Spleen (tissue), 11 donors: ENCODE results near the gene SNAPIN. TPM values are rescaled to one million over a fixed set of nuclear protein-coding genes. Genes with fewer than 3 reads are reported as not detected.

Experiments used
- DNase-seq: peaks from one replicate; pipeline ENCODE4 v3.0.0-alpha.2; 2020
- H3K27ac ChIP-seq, 8 donors: fragments of 200-600 bp; sonication (generic) in 7 of 8; 1 replicate in 4 of 8; 2 replicates in 4 of 8; pipeline versions ENCODE4 v1.5.0 to v1.8.0; 2016 to 2021; ENCODE audit warnings: inconsistent platforms in 4 of 8, mild to moderate bottlenecking in 4 of 8, moderate library complexity in 1 of 8
- H3K27me3 ChIP-seq, 7 donors: fragments of 200-600 bp; sonication (generic) in 6 of 7; replicated peaks in 1 of 7; 1 replicate in 4 of 7; 2 replicates in 3 of 7; pipeline versions ENCODE4 v1.5.0 to v1.8.0; 2016 to 2021; ENCODE audit warnings: inconsistent platforms in 3 of 7, mild to moderate bottlenecking in 1 of 7
- H3K36me3 ChIP-seq, 6 donors: fragments of 200-600 bp; sonication (generic) in 5 of 6; 1 replicate in 4 of 6; 2 replicates in 2 of 6; pipeline versions ENCODE4 v1.5.0 to v1.8.0; 2016 to 2021; ENCODE audit warnings: inconsistent platforms in 2 of 6
- H3K4me1 ChIP-seq, 6 donors: fragments of 200-600 bp; sonication (generic) in 5 of 6; 1 replicate in 3 of 6; 2 replicates in 3 of 6; pipeline versions ENCODE4 v1.5.0 to v1.8.0; 2016 to 2021; ENCODE audit warnings: inconsistent platforms in 3 of 6
- H3K4me3 ChIP-seq, 8 donors: fragments of 200-600 bp; sonication (generic) in 7 of 8; 1 replicate in 4 of 8; 2 replicates in 4 of 8; pipeline versions ENCODE4 v1.5.0 to v1.8.0; 2016 to 2021; ENCODE audit warnings: inconsistent platforms in 4 of 8, mild to moderate bottlenecking in 4 of 8, moderate library complexity in 2 of 8
- H3K9me3 ChIP-seq, 8 donors: fragments of 200-600 bp; sonication (generic) in 7 of 8; 1 replicate in 4 of 8; 2 replicates in 4 of 8; pipeline versions ENCODE4 v1.5.0 to v1.8.0; 2016 to 2021; ENCODE audit warnings: inconsistent platforms in 4 of 8
- POLR2A ChIP-seq, 3 donors: fragments of 450-650 bp; IDR thresholded peaks; one replicate each; pipeline ENCODE4 v1.5.1; 2017; ENCODE audit warnings: antibody characterized with exemption in 3 of 3, mild to moderate bottlenecking in 1 of 3
- POLR2AphosphoS5 ChIP-seq, 3 donors: sonication (generic); formaldehyde crosslinking; IDR thresholded peaks; one replicate each; pipeline ENCODE4 v1.5.1; 2017; ENCODE audit warnings: antibody characterized with exemption in 3 of 3
- WGBS, 5 donors: extraction: QIAGEN DNeasy Blood & Tissue Kit in 3 of 5; methylation state at CpG; one replicate each; pipeline versions ENCODE4 v1.1.5 to v1.1.7; 2013 to 2018; 5-methylcytosine and 5-hydroxymethylcytosine counted together
- intact Hi-C: fragments of 100-400 bp; cut with DNase I; formaldehyde crosslinking; loops from one replicate; pipeline ENCODE4 v1.15.0; 2023; ENCODE audit warnings: low total_unique reads
- polyA plus RNA-seq, 3 donors: library from polyadenylated mRNA; stranded (reverse); fragments of 200-250 nt; gene quantifications; one replicate each; pipeline ENCODE4 v1.2.1, GENCODE V29; 2013
- total RNA-seq, 7 donors: library from RNA; depleted of rRNA in 3 of 7; stranded (reverse); fragments of >200 nt in 3 of 7; fragmentation: NEBNext Ultra II Directional in 4 of 7; extraction: Animal tissue kit (Norgen Biotek cat#: 25700) in 4 of 7; gene quantifications; one replicate each; pipeline versions ENCODE4 v1.1.0 to v1.2.1, GENCODE V29; 2016 to 2021
- TF ChIP-seq, protein P1 (sequence below), 11 experiments: fragments of 200-600 bp in 7 of 11; fragments of 450-650 bp in 4 of 11; sonication (generic) in 4 of 11; IDR thresholded peaks in 8 of 11; conservative IDR thresholded peaks in 3 of 11; 1 replicate in 7 of 11; 2 replicates in 4 of 11; pipeline versions ENCODE4 v1.4.0 to v1.8.0; 2016 to 2021; ENCODE audit warnings: antibody characterized with exemption in 11 of 11, inconsistent platforms in 4 of 11, mild to moderate bottlenecking in 1 of 11
- donor health status: healthy with polysubstance abuse.
- donor health status: DM: no; HTN: no; CAD: no; lungs with moderate emphysema.
- donor health status: DM: no; HTN: no; CAD: no.
- donor health status: Bipolar disorder and iron deficiency.
- donor health status: healthy.
- donor health status: DM: no; HTN: no; CAD: no.
- donor health status: DM: yes; HTN: yes; CAD: no.

SNAPIN gene
- total and polyA plus RNA-seq, 10 donors = 26.3 to 60.7 (median 38.3) TPM

- 91 to 93% (median 93%) methylated on average over 11 of the region's 11 CpGs for WGBS, 5 donors
- Histone ChIP-seq H3K4me1 (peaks cover 0 to 87% (median 32%) of the 10 kb centered on the region in 6 donors), H3K9me3 (no peaks in the 10 kb centered on the region), H3K36me3 (peaks cover 2 to 99% (median 91%) of the 10 kb centered on the region in 6 donors), H3K4me3 (no peak overlapping the region), H3K27me3 (no peaks in the 10 kb centered on the region), H3K27ac (no peak overlapping the region)
- DNase-seq = no peak
- TF ChIP-seq POLR2AphosphoS5 (IDR thresholded peaks at IDR 0.05) (peak in 1 of 3 donors; percentile 16), POLR2A (IDR thresholded peaks at IDR 0.05) (no peak)
- TF ChIP-seq, protein P1, sequence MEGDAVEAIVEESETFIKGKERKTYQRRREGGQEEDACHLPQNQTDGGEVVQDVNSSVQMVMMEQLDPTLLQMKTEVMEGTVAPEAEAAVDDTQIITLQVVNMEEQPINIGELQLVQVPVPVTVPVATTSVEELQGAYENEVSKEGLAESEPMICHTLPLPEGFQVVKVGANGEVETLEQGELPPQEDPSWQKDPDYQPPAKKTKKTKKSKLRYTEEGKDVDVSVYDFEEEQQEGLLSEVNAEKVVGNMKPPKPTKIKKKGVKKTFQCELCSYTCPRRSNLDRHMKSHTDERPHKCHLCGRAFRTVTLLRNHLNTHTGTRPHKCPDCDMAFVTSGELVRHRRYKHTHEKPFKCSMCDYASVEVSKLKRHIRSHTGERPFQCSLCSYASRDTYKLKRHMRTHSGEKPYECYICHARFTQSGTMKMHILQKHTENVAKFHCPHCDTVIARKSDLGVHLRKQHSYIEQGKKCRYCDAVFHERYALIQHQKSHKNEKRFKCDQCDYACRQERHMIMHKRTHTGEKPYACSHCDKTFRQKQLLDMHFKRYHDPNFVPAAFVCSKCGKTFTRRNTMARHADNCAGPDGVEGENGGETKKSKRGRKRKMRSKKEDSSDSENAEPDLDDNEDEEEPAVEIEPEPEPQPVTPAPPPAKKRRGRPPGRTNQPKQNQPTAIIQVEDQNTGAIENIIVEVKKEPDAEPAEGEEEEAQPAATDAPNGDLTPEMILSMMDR (IDR thresholded peaks at IDR 0.05 in 8 of 11, conservative IDR thresholded peaks at IDR 0.05 in 3 of 11) = no peak
- intact Hi-C loops = no loop called here
Measured at GRCh38 chr1:153643100-153643499, 15.4 kb upstream of the SNAPIN start.

DNA sequence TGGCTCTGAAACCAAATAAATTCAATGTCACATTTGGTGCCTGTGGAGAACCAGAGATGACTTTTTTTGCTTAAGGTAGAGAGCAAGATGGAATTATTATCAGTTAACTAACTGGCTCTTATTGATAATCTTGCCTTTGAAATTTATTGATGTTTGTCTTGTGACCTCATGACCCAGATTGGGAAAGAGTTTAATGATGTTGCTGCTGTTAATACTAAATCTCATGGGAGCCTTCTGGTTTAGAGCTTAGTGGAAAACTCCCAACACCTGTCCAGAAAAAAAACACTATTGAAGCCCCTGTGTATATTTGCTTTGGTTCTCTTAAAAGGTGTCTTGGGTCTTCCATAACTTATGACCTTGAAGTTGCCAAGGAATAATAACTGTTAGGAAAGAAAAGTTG, 14.7 kb upstream of the SNAPIN start:
- no peak overlapping the region for H3K4me3 ChIP-seq
- intact Hi-C loops = no loop called here
- peaks cover 0 to 81% (median 30%) of the 10 kb centered on the region in 6 donors for H3K4me1 ChIP-seq
- TF ChIP-seq, protein P1 (IDR thresholded peaks at IDR 0.05 in 8 of 11, conservative IDR thresholded peaks at IDR 0.05 in 3 of 11) = no peak
- TF ChIP-seq POLR2A (IDR thresholded peaks at IDR 0.05) (no peak), POLR2AphosphoS5 (IDR thresholded peaks at IDR 0.05) (no peak)
- DNase-seq = no peak
- no peaks in the 10 kb centered on the region for H3K9me3 ChIP-seq
- peak overlapping the region in 1 of 8 donors; percentile 40 for H3K27ac ChIP-seq
- peaks cover 0 to 92% (median 84%) of the 10 kb centered on the region in 6 donors for H3K36me3 ChIP-seq
- H3K27me3 ChIP-seq = no peaks in the 10 kb centered on the region

DNA sequence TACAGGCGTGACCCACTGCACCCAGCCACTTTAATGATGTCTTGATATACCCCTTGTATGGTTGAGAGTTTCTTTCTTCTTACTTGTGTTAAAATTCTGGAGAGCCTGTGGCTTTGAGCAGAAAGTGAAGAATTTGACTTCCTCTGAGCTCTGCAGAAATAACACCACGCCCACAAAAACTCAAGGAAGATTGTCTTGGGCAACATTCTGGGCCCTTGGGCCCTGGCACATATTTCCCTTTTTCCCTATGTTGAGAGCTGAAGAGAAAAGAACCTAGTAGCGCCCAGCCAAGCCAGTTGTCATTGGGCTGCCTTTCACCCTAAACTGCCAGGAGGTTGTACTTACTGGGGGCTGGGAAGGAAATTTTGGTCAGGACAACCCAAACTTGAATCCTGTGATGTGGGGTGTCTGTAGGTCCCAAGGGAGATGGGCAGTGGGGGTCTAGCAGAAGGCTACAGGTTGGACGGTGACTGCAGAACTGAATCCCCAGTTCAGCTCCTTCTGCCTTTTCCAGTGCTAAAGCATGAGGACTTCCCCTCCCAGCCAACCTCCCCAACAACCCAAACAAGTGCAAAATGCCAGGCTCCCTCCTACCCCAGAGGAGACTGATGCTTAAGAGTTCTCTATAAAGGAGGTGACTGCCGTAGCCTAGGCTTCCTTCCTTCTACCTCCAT, 11.7 kb upstream of the SNAPIN start:
- no peaks in the 10 kb centered on the region for H3K9me3 ChIP-seq
- H3K36me3 ChIP-seq = peaks cover 0 to 62% (median 54%) of the 10 kb centered on the region in 6 donors
- TF ChIP-seq POLR2AphosphoS5 (IDR thresholded peaks at IDR 0.05) (no peak), POLR2A (IDR thresholded peaks at IDR 0.05) (no peak)
- TF ChIP-seq, protein P1 (IDR thresholded peaks at IDR 0.05 in 8 of 11, conservative IDR thresholded peaks at IDR 0.05 in 3 of 11) = no peak
- H3K27ac ChIP-seq = peak overlapping the region in 4 of 8 donors; percentile 5 to 64 (median 46)
- intact Hi-C loops = no loop called here
- DNase-seq = no peak
- peaks cover 0 to 58% (median 19%) of the 10 kb centered on the region in 6 donors for H3K4me1 ChIP-seq
- 67 to 80% (median 73%) methylated on average over 5 of the region's 5 CpGs for WGBS, 5 donors
- no peaks in the 10 kb centered on the region for H3K27me3 ChIP-seq
- H3K4me3 ChIP-seq = no peak overlapping the region

GRCh38 chr1:153647346-153647714, 11.2 kb upstream of the SNAPIN start:
- no peaks in the 10 kb centered on the region for H3K9me3 ChIP-seq
- peak overlapping the region in 4 of 8 donors; percentile 5 to 64 (median 46) for H3K27ac ChIP-seq
- H3K36me3 ChIP-seq = peaks cover 0 to 57% (median 49%) of the 10 kb centered on the region in 6 donors
- H3K4me1 ChIP-seq = peaks cover 0 to 53% (median 17%) of the 10 kb centered on the region in 6 donors
- intact Hi-C loops = no loop called here
- TF ChIP-seq POLR2A (IDR thresholded peaks at IDR 0.05) (no peak), POLR2AphosphoS5 (IDR thresholded peaks at IDR 0.05) (peak in 2 of 3 donors; percentile 35 to 82)
- no peaks in the 10 kb centered on the region for H3K27me3 ChIP-seq
- DNase-seq = no peak
- H3K4me3 ChIP-seq = no peak overlapping the region
- WGBS, 5 donors = 57 to 70% (median 62%) methylated on average over 2 of the region's 2 CpGs
